ENCODE results near the gene GCSAM. TPM values are rescaled to one million over a fixed set of nuclear protein-coding genes. Genes with fewer than 3 reads are reported as not detected.
A peak's percentile ranks its signal among the peaks of the same experiment; 100 is the strongest.

Gene GCSAM
- total RNA-seq, 1 experiment from 2014 or later: not detected

GRCh38 chr3:112089956-112090886 lies 42.8 kb downstream of the GCSAM start:
- Mint-ChIP-seq H3K4me1 (ENCODE audit: low read depth, unreplicated experiment) (peaks cover 52% of the 10 kb centered on the region), H3K4me3 (ENCODE audit: unreplicated experiment) (peak overlapping the region; percentile 57), H3K27ac (ENCODE audit: unreplicated experiment) (peak overlapping the region; percentile 94)

GRCh38 chr3:112088944-112089343 lies 44.1 kb downstream of the GCSAM start:
- no peaks in the 10 kb centered on the region for H3K27me3 ChIP-seq (replicated peaks; ENCODE audit: control insufficient read depth, insufficient read depth, low read length)
- H3K4me3 ChIP-seq (ENCODE audit: low read depth, low read length): no peak overlapping the region
- H3K36me3 Mint-ChIP-seq (ENCODE audit: insufficient read depth, unreplicated experiment): peaks cover 69% of the 10 kb centered on the region
- no peaks in the 10 kb centered on the region for H3K36me3 ChIP-seq (ENCODE audit: control insufficient read depth, insufficient read depth, low read length)
- no peak for DNase-seq
- H3K4me1 Mint-ChIP-seq (ENCODE audit: low read depth, unreplicated experiment): peaks cover 64% of the 10 kb centered on the region
- H3K27me3 Mint-ChIP-seq (ENCODE audit: insufficient read depth, unreplicated experiment): no peaks in the 10 kb centered on the region
- TF ChIP-seq CTCF (IDR thresholded peaks at IDR 0.05; ENCODE audit: insufficient read depth in 1 of 2, low read depth in 1 of 2, low read length in 1 of 2, severe bottlenecking in 1 of 2, unreplicated experiment in 1 of 2): no peak
- H3K9me3 Mint-ChIP-seq (ENCODE audit: unreplicated experiment): no peaks in the 10 kb centered on the region
- no TSS peak for BruUV-seq (replicated peaks)
- ChIA-PET POLR2A (no interaction called here), CTCF (no interaction called here)
- peak overlapping the region; percentile 73 for H3K4me3 Mint-ChIP-seq (ENCODE audit: unreplicated experiment)
- intact Hi-C loops (cut with micrococcal nuclease; ENCODE audit: unreplicated experiment): loop anchor here (5.0 kb wide), 1 partner anchor 357 kb away; no protein-coding TSS in a partner anchor
- no peaks in the 10 kb centered on the region for H3K9me3 ChIP-seq
- peaks cover 71% of the 10 kb centered on the region for H3K4me1 ChIP-seq
- H3K27ac Mint-ChIP-seq (ENCODE audit: unreplicated experiment): peak overlapping the region; percentile 94

More at GRCh38 chr3:112089956-112090886, 42.8 kb downstream of the GCSAM start:
- Histone ChIP-seq H3K36me3 (ENCODE audit: control insufficient read depth, insufficient read depth, low read length) (peaks cover 2% of the 10 kb centered on the region; the same call in 1 of the 2 replicates), H3K4me3 (ENCODE audit: low read depth, low read length) (no peak overlapping the region), H3K9me3 (no peaks in the 10 kb centered on the region), H3K27me3 (replicated peaks; ENCODE audit: control insufficient read depth, insufficient read depth, low read length) (no peaks in the 10 kb centered on the region), H3K4me1 (peaks cover 60% of the 10 kb centered on the region)
- Mint-ChIP-seq H3K27me3 (ENCODE audit: insufficient read depth, unreplicated experiment) (no peaks in the 10 kb centered on the region), H3K36me3 (ENCODE audit: insufficient read depth, unreplicated experiment) (peaks cover 73% of the 10 kb centered on the region), H3K9me3 (ENCODE audit: unreplicated experiment) (no peaks in the 10 kb centered on the region)
- ChIA-PET CTCF (interaction anchor here (1.9 kb wide), 1 partner anchor 21 kb away, joined by 7 read pairs; no protein-coding TSS in a partner anchor), POLR2A (interaction anchor here (0.6 kb wide), 1 partner anchor 19 kb away, joined by 3 read pairs; no protein-coding TSS in a partner anchor)
- BruUV-seq (replicated peaks): no TSS peak
- TF ChIP-seq CTCF (IDR thresholded peaks at IDR 0.05; ENCODE audit: insufficient read depth in 1 of 2, low read depth in 1 of 2, low read length in 1 of 2, severe bottlenecking in 1 of 2, unreplicated experiment in 1 of 2): no peak
- intact Hi-C loops (cut with micrococcal nuclease; ENCODE audit: unreplicated experiment): loop anchor here (2.0 to 5.0 kb wide), 3 partner anchors 15 to 358 kb away; no protein-coding TSS in a partner anchor
- no peak for DNase-seq

- H3K27ac Mint-ChIP-seq (ENCODE audit: unreplicated experiment): peak overlapping the region; percentile 94
- no peak for DNase-seq
- H3K4me1 Mint-ChIP-seq (ENCODE audit: low read depth, unreplicated experiment): peaks cover 64% of the 10 kb centered on the region
- Histone ChIP-seq H3K27me3 (replicated peaks; ENCODE audit: control insufficient read depth, insufficient read depth, low read length) (no peaks in the 10 kb centered on the region), H3K4me3 (ENCODE audit: low read depth, low read length) (peak overlapping the region; percentile 74), H3K36me3 (ENCODE audit: control insufficient read depth, insufficient read depth, low read length) (no peaks in the 10 kb centered on the region), H3K9me3 (no peaks in the 10 kb centered on the region), H3K4me1 (peaks cover 76% of the 10 kb centered on the region)
- POLR2A ChIA-PET: no interaction called here
- intact Hi-C loops (cut with micrococcal nuclease; ENCODE audit: unreplicated experiment): loop anchor here (5.0 kb wide), 1 partner anchor 355 kb away; no protein-coding TSS in a partner anchor
- H3K4me3 Mint-ChIP-seq (ENCODE audit: unreplicated experiment): peak overlapping the region; percentile 73
- CTCF ChIA-PET: no interaction called here
- BruUV-seq (replicated peaks): no TSS peak
- no peaks in the 10 kb centered on the region for H3K9me3 Mint-ChIP-seq (ENCODE audit: unreplicated experiment)
- no peaks in the 10 kb centered on the region for H3K27me3 Mint-ChIP-seq (ENCODE audit: insufficient read depth, unreplicated experiment)
- peaks cover 59% of the 10 kb centered on the region for H3K36me3 Mint-ChIP-seq (ENCODE audit: insufficient read depth, unreplicated experiment)
- TF ChIP-seq CTCF (IDR thresholded peaks at IDR 0.05; ENCODE audit: insufficient read depth in 1 of 2, low read depth in 1 of 2, low read length in 1 of 2, severe bottlenecking in 1 of 2, unreplicated experiment in 1 of 2): no peak
These were observed 45.3 kb downstream of the GCSAM start for GRCh38 chr3:112087746-112088145.

All from Caco-2 (cell line).